Naive B cell (primary cell): ENCODE data around the gene PPARA. TPM values are rescaled to one million over a fixed set of nuclear protein-coding genes. Genes with fewer than 3 reads are reported as not detected.
A peak's percentile ranks its signal among the peaks of the same experiment; 100 is the strongest.

ENCODE experiments used
- ATAC-seq, 2 donors: fragments of 150-1000 bp; cut with Tn5 transposase; 2 replicates each; pipeline ENCODE4 v1.10.0; 2021; ENCODE audit warnings: low read depth in 2 of 2, mild to moderate bottlenecking in 2 of 2, moderate library complexity in 2 of 2
- DNase-seq: peaks from one replicate; pipeline ENCODE4 v3.0.0; 2022
- H3K27ac Mint-ChIP-seq, 6 donors: one replicate each; pipeline ENCODE4 v1.8.0; 2020 to 2022; ENCODE audit warnings: mild to moderate bottlenecking in 6 of 6, mixed read lengths in 6 of 6, moderate library complexity in 5 of 6, inconsistent platforms in 2 of 6
- H3K27me3 Mint-ChIP-seq, 3 donors: one replicate each; pipeline ENCODE4 v1.8.0; 2021 to 2022; ENCODE audit warnings: mixed read lengths in 3 of 3, mild to moderate bottlenecking in 1 of 3
- H3K36me3 Mint-ChIP-seq, 2 donors: one replicate each; pipeline ENCODE4 v1.8.0; 2020 to 2022; ENCODE audit warnings: mixed read lengths in 2 of 2, inconsistent platforms in 1 of 2, mild to moderate bottlenecking in 1 of 2
- H3K4me1 Mint-ChIP-seq, 3 donors: one replicate each; pipeline ENCODE4 v1.8.0; 2020 to 2022; ENCODE audit warnings: mixed read lengths in 3 of 3, inconsistent platforms in 1 of 3, mild to moderate bottlenecking in 1 of 3, moderate library complexity in 1 of 3
- H3K4me3 Mint-ChIP-seq, 8 donors: one replicate each; pipeline ENCODE4 v1.8.0; 2020 to 2022; ENCODE audit warnings: mild to moderate bottlenecking in 8 of 8, mixed read lengths in 8 of 8, moderate library complexity in 8 of 8, inconsistent platforms in 2 of 8
- H3K9me3 Mint-ChIP-seq, 7 donors: one replicate each; pipeline ENCODE4 v1.8.0; 2020 to 2022; ENCODE audit warnings: mixed read lengths in 7 of 7, mild to moderate bottlenecking in 5 of 7, inconsistent platforms in 2 of 7, moderate library complexity in 1 of 7
- polyA plus RNA-seq, 6 donors: library from polyadenylated mRNA; unstranded; fragments of 300-500 nt; fragmentation: Illumina TruSeq; gene quantifications; one replicate each; pipeline ENCODE4 v1.2.3, GENCODE V29; 2021; ENCODE audit warnings: low read depth in 6 of 6

The PPARA gene
- polyA plus RNA-seq, 6 donors from 2014 or later: 4.6 to 10.8 (median 7.0) TPM

DNA sequence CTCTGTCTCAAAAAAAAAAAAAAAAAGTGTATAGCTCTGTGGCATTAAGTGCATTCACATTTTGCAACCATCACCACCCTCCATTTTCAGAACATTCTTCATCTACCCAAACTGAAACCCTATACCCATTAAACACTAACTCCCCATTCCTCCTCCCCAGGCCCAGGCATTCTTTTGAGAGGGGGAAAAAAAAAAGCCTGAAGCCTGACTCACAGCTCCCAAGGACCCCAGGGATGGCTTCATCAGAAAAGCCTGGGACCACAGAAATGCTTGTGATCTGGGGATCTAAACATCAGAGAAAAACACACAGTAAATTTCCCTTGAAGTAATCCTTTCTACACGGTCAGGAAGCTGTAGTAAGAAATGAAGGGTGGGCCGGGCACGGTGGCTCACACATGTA, 135.7 kb downstream of the PPARA start:
- no peaks in the 10 kb centered on the region for H3K9me3 Mint-ChIP-seq
- no peaks in the 10 kb centered on the region for H3K27me3 Mint-ChIP-seq
- H3K4me3 Mint-ChIP-seq: peak overlapping the region in 2 of 8 donors; percentile 16 to 78
- DNase-seq: no peak
- H3K4me1 Mint-ChIP-seq: peaks cover 26 to 43% (median 41%) of the 10 kb centered on the region in 3 donors
- peaks cover 0 to 7% of the 10 kb centered on the region in 2 donors for H3K36me3 Mint-ChIP-seq
- no peak for ATAC-seq
- H3K27ac Mint-ChIP-seq: no peak overlapping the region

DNA sequence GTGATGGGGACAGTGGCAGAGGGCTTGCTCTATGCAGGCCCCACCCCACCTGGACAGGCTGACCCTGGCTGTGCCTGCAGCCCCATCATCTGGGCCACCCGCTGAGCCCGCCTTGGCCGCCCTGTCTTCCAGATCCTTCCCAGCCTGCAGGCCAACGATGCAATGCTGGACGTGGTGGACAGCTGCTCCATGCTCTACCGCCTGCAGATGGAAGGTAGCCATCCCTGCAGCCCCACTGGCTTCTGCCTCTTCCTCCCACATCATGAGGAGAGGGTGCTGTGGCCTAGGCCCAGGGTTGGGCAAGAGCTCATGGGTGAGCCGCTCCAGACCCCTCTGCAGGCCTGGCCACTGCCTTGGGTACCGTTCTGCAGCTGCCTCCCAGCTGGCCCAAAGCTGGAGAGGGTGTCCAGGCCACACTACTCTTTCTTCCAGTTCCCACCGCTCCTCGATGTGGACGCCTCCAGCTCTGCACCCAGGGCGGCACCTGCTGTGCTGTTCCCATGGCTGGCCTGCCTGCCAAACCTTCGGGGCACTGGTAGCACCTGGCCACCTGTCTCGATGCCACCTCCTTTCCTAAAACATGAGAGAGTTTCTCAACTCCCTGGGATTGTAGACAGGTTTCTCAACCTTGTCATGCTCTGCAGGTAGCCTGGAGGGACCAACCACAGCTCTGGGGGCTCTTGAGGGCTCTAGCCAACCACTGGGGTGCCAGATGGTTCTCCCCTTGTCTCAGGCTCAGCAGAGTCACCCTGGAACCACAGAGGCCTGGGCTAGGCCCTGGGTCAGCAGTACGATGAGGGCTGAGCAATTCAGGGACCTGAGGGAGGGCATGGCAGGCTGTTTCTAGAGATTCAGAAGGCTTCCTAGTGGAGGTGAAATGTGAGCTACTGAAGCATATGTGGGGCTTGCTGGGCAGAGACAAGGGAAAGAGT, 136.9 kb downstream of the PPARA start:
- H3K4me1 Mint-ChIP-seq: peaks cover 23 to 44% (median 43%) of the 10 kb centered on the region in 3 donors
- peaks cover 0 to 2% of the 10 kb centered on the region in 2 donors for H3K36me3 Mint-ChIP-seq

DNA sequence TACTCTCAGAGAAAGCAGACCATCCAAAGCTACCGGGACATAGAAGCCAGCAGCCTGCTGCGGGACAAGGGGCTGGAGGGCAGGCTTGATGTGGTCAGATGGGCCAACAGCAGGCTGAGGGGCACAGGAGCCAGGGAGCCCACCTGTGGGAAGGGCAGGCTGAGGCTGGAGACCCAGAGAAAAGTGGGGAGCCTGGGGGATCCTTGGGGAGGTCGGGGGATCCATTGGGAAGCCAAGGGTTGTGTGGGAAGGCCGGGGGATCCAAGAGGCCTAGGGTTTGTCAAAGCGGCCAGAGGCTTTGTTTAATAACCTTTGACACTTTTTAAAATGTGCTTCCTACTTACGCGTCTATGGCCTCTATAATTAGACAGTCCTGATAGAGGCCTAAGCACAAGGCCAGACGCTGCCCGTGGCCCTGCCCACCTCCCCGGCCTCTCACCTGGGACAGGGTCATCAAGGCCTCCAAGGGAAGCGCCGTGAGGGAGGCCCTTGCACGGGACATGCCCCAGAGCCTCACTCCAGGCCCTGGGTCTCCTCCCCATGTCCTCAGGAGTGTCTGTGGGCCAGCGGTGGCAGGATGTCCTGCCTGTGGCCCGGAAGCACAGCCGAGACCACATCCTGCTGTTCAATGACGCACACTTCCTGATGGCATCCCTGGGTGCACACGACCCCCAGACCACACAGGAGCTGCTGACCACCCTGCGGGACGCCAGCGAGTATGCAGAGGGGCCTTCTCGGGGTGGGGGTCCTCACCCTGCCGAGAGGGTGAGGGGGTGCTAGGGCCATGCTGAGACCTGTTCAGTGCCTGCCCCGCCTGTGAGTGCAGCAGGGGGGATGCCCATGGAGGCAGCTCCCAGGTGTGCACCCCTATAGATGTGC, 137.8 kb downstream of the PPARA start:
- Mint-ChIP-seq H3K27ac (peak overlapping the region; percentile 81 to 93 (median 90)), H3K36me3 (peaks cover 0 to 7% of the 10 kb centered on the region in 2 donors), H3K4me3 (peak overlapping the region; percentile 64 to 90 (median 80)), H3K9me3 (peaks cover 0 to 6% (median 3%) of the 10 kb centered on the region in 7 donors), H3K4me1 (peaks cover 29 to 53% (median 51%) of the 10 kb centered on the region in 3 donors), H3K27me3 (no peaks in the 10 kb centered on the region)
- ATAC-seq: peak; percentile 78 to 79
- DNase-seq: peak; percentile 37

More for the DNA sequence above, 136.9 kb downstream of the PPARA start:
- no peak for ATAC-seq
- Mint-ChIP-seq H3K4me3 (peak overlapping the region; percentile 64 to 90 (median 80)), H3K27me3 (no peaks in the 10 kb centered on the region), H3K27ac (peak overlapping the region; percentile 36 to 93 (median 86)), H3K9me3 (peaks cover 0 to 3% (median 0%) of the 10 kb centered on the region in 7 donors)
- DNase-seq: no peak

DNA sequence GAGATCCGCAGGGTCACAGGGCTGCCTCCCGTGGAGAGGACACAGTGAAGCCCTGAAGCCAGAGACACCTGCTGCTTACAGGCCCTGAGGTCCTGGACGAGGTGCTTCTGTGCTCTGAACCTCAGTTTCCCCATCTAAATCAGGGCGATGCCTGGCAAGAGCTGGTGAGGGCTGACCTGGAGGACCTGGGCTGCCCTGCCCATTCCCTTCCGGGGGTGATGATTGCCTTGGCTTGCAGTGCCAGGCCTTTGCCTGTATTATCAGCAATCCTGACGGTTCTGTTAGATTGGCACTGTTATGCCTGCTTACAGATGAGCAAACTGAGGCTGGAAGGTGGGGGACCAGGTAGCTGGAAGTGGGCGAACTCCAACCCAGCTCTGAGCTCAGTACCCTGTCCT, 138.5 kb downstream of the PPARA start:
- peaks cover 0 to 7% of the 10 kb centered on the region in 2 donors for H3K36me3 Mint-ChIP-seq
- peaks cover 0 to 6% (median 3%) of the 10 kb centered on the region in 7 donors for H3K9me3 Mint-ChIP-seq
- H3K4me3 Mint-ChIP-seq: peak overlapping the region in 1 of 8 donors; percentile 80
- H3K4me1 Mint-ChIP-seq: peaks cover 35 to 61% (median 58%) of the 10 kb centered on the region in 3 donors
- ATAC-seq (no peak), DNase-seq (no peak)
- H3K27ac Mint-ChIP-seq: peak overlapping the region in 1 of 6 donors; percentile 15
- H3K27me3 Mint-ChIP-seq: no peaks in the 10 kb centered on the region

DNA sequence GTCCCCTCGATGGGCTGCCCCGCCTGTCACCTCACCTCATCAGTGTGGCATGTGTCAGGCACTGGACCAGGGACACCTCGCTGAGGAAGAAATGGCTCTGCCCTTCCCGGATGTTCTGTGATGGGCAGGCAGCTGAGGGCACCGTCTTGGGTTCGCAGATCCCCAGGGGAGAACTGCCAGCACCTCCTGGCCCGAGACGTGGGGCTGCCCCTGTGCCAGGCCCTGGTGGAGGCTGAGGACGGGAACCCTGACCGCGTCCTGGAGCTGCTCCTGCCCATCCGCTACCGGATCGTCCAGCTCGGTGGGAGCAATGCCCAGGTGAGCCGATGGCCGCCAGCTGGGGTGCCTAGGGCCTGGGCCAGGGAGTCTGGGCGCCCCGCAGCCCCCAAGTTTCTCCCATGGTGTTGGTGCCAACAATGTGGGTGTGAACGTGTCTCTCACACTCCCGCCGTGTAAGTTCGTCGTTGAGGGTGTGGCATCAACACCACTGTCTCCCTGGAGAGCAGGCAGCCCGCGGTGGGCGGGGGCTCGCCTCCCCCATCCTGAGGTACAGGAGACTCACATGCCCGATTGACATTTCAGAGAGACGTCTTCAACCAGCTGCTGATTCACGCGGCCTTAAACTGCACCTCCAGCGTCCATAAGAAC, 139.0 kb downstream of the PPARA start:
- Mint-ChIP-seq H3K27me3 (no peaks in the 10 kb centered on the region), H3K36me3 (peaks cover 0 to 7% of the 10 kb centered on the region in 2 donors), H3K4me1 (peaks cover 35 to 63% (median 63%) of the 10 kb centered on the region in 3 donors), H3K27ac (peak overlapping the region in 3 of 6 donors; percentile 42 to 79 (median 62)), H3K4me3 (peak overlapping the region in 2 of 8 donors; percentile 15 to 16), H3K9me3 (peaks cover 0 to 6% (median 3%) of the 10 kb centered on the region in 7 donors)
- DNase-seq (no peak), ATAC-seq (peak; percentile 22 to 34)

DNA sequence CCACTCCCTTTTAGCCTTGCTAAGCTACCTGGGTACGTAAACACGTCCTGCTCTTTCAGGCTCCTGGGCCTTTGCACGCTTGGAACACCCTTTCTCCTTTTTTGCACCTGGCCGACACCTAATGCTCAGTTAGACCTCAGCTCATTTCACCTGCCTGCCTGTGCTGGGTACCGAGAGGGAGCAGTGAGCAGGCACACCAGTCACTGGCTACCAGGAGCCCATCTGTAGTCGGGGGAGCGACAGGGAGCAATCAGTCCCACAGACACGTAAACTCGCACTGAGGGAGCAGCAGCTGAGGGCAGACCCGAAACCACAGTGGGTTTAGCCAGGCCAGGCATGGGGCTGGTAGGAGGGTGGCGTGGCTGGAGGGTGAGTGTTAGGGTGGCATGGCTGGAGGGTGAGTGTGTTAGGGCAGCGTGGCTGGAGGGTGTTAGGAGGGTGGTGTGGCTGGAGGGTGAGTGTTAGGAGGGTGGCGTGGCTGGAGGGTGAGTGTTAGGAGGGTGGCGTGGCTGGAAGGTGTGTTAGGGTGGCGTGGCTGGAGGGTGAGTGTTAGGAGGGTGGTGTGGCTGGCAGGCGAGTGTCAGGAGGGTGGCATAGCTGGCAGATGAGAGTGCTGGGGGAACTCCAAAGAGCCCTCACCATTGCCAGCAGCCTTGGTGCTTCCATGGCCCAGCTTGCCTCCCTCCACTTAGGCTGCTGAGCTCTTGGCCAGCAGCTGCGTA, 140.0 kb downstream of the PPARA start:
- Mint-ChIP-seq H3K4me1 (peaks cover 41 to 70% (median 68%) of the 10 kb centered on the region in 3 donors), H3K36me3 (peaks cover 0 to 7% of the 10 kb centered on the region in 2 donors), H3K27me3 (no peaks in the 10 kb centered on the region), H3K4me3 (peak overlapping the region in 3 of 8 donors; percentile 37 to 75 (median 74)), H3K9me3 (peaks cover 0 to 6% (median 3%) of the 10 kb centered on the region in 7 donors), H3K27ac (peak overlapping the region in 3 of 6 donors; percentile 79 to 89 (median 87))
- ATAC-seq (no peak), DNase-seq (no peak)

DNA sequence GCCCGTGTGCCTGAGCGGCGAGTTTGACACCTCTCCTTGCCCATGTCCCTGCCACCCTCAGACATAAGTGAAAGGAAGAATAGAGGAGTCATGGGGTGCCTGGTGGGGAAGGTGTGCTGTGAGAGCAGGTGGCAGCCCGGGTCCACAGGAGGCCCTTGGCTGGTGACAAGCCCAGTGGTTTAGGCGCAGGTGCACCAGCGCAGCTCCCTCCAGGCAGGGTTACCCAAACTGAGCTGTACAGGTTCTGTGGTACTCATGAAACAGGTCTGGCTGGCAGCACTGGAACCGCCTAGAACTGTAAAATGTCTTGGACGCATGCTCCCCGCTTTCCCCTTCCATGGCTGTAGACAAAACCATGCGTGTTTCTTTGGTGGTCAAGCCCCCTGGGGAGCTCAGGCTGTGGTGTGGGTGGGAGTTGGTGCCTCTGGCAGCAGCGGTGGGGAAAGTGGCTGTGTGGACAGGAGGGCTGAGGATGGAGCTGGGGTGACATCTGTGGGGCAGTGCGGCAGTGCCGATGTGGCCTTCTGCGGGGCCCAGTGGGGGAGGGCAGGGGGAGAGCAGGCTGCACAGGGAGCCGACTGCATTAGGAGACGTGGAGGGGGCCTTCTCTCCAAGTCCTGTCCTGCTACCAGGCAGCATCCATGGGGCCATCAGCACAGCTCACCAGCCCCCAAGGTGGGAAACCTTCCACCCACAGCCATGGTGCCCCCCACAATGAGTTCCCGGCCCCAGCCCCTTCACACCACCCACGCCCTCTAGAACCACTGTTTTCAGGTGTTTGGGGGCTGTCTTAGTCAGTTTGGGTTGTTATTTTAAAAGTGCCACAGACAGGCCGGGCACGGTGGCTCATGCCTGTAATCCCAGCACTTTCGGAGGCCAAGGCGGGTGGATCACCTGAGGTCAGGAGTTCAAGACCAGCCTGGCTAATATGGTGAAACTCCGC, 140.8 kb downstream of the PPARA start:
- ATAC-seq (no peak), DNase-seq (no peak)
- Mint-ChIP-seq H3K27ac (peak overlapping the region in 3 of 6 donors; percentile 79 to 87 (median 80)), H3K36me3 (peaks cover 0 to 7% of the 10 kb centered on the region in 2 donors), H3K27me3 (no peaks in the 10 kb centered on the region), H3K4me3 (peak overlapping the region in 2 of 8 donors; percentile 74), H3K4me1 (peaks cover 48 to 76% (median 75%) of the 10 kb centered on the region in 3 donors), H3K9me3 (peaks cover 0 to 6% (median 3%) of the 10 kb centered on the region in 7 donors)

DNA sequence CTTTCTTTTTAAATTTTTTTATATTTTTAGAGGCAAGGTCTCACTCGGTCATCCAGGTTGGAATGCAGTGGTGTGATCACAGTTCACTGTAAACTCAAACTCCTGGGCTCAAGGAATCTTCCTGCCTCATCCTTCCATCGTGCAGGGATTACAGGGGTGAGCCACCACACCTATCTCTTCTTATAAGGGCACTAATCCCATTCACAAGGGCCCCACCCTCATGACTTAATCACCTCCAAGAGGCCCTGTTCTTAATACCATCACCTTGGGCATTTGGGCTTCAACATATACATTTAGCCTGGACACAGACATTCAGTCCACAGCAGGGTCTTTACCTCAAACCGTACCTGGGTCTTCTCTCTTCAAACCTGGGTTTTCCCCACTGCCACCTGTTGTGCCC, 141.8 kb downstream of the PPARA start:
- peaks cover 54 to 79% (median 75%) of the 10 kb centered on the region in 3 donors for H3K4me1 Mint-ChIP-seq

DNA sequence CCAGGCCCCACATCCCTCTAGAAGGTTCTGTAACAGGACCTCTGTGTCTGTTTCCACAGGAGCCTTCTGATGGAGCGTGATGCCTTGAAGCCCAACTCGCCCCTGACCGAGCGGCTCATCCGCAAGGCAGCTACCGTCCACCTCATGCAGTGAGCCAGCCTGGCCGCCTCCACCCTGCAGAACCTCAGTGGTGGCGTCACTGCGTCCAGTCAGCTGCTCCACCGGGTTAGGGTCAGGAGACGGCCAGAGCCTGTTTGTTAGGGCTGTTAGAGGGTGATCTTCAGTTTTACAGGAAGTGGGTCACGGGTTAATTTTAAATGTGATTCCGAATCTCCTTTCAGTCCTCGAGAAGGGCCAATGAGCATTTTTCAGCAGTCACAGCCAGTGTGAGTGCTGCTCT, 142.4 kb downstream of the PPARA start:
- Mint-ChIP-seq H3K4me3 (peak overlapping the region in 3 of 8 donors; percentile 44 to 80 (median 52)), H3K9me3 (peaks cover 0 to 6% (median 3%) of the 10 kb centered on the region in 7 donors), H3K4me1 (peaks cover 54 to 78% (median 75%) of the 10 kb centered on the region in 3 donors), H3K27ac (peak overlapping the region in 2 of 6 donors; percentile 10 to 56), H3K36me3 (peaks cover 0 to 7% of the 10 kb centered on the region in 2 donors), H3K27me3 (no peaks in the 10 kb centered on the region)
- no peak for DNase-seq
- ATAC-seq: no peak

More for the DNA sequence above, 141.8 kb downstream of the PPARA start:
- DNase-seq (no peak), ATAC-seq (no peak)
- Mint-ChIP-seq H3K9me3 (peaks cover 0 to 6% (median 3%) of the 10 kb centered on the region in 7 donors), H3K36me3 (peaks cover 0 to 7% of the 10 kb centered on the region in 2 donors), H3K27ac (no peak overlapping the region), H3K4me3 (peak overlapping the region in 2 of 8 donors; percentile 12 to 44), H3K27me3 (no peaks in the 10 kb centered on the region)
